PC-9 (cell line): ENCODE measurements around the gene LMAN1L.

ENCODE experiments used
- EZH2 ChIP-seq: fragments of 200-600 bp; sonication (generic); IDR thresholded peaks from 2 replicates; pipeline ENCODE4 v1.8.0; 2017; ENCODE audit warnings: antibody characterized with exemption, low read depth
- TF ChIP-seq, protein P1 (sequence below): fragments of 200-600 bp; sonication (generic); conservative IDR thresholded peaks from 2 replicates; pipeline ENCODE4 v1.6.1; 2017; ENCODE audit warnings: mixed run types, antibody characterized with exemption, mild to moderate bottlenecking, moderate library complexity

DNA sequence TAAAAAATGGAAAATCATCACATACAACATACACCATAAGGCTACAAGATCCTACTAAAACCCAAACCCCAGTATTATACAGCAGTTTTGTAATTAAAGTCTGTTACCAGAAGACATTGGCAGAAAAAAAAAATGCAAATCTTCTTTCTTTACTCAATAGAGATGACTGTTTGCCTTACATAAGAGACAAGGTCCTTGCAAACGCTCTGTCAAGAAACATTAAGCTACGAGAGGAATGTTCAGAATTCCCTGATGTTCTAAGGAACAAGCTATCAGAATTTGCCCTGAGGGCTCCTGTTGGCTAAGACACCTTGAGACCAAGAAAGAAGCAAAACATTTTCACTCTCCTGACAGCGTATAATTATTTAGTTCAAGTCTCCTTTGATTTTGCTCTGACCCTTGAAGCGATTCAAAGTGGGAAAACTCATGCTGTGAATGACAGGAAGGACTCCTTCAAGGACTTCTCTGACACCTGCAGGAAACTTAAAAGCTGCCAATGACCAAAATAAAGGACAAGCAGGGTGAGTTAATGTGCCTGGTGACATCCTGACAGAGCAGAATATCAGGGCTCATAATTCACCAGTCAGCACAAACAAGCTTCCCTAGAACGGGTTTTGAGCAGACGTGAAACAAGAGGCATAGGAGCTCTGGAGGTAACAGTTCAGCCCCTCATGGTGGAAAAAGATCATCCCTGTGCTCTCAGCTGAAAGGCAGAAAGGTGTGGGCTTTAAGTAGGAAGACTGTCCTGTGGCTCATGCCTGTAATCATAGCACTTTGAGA lies 58.0 kb downstream of the LMAN1L start:
- TF ChIP-seq, protein P1, sequence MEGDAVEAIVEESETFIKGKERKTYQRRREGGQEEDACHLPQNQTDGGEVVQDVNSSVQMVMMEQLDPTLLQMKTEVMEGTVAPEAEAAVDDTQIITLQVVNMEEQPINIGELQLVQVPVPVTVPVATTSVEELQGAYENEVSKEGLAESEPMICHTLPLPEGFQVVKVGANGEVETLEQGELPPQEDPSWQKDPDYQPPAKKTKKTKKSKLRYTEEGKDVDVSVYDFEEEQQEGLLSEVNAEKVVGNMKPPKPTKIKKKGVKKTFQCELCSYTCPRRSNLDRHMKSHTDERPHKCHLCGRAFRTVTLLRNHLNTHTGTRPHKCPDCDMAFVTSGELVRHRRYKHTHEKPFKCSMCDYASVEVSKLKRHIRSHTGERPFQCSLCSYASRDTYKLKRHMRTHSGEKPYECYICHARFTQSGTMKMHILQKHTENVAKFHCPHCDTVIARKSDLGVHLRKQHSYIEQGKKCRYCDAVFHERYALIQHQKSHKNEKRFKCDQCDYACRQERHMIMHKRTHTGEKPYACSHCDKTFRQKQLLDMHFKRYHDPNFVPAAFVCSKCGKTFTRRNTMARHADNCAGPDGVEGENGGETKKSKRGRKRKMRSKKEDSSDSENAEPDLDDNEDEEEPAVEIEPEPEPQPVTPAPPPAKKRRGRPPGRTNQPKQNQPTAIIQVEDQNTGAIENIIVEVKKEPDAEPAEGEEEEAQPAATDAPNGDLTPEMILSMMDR, result no peak
- no peak for TF ChIP-seq EZH2
